ENCODE data around the gene HLA-DMB. TPM values are rescaled to one million over a fixed set of nuclear protein-coding genes. Genes with fewer than 3 reads are reported as not detected.

HLA-DMB gene
- total and polyA plus RNA-seq, 4 donors = 2.8 to 13.1 (median 7.7) TPM

DNA sequence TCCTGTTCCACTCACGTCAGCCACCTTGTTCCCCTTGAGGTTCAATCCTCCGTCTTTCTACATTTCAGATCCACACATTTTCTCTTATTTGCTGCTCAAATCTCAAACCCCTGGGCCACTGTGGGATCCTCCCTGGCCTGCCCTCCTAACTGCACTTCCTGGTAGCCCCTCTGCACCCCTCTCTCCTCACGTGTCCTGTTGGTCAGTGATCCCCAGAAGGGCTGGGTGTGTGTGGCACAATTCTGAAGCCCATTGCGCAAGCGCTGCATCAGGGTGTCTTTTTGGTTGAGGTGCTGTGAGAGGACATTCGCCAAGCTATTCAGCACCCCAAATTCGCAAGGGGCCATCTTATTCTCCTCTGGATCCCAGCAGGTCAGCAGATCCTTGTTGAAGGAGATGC is 2.3 kb downstream of the HLA-DMB start (continued):
- TF ChIP-seq, protein P1, sequence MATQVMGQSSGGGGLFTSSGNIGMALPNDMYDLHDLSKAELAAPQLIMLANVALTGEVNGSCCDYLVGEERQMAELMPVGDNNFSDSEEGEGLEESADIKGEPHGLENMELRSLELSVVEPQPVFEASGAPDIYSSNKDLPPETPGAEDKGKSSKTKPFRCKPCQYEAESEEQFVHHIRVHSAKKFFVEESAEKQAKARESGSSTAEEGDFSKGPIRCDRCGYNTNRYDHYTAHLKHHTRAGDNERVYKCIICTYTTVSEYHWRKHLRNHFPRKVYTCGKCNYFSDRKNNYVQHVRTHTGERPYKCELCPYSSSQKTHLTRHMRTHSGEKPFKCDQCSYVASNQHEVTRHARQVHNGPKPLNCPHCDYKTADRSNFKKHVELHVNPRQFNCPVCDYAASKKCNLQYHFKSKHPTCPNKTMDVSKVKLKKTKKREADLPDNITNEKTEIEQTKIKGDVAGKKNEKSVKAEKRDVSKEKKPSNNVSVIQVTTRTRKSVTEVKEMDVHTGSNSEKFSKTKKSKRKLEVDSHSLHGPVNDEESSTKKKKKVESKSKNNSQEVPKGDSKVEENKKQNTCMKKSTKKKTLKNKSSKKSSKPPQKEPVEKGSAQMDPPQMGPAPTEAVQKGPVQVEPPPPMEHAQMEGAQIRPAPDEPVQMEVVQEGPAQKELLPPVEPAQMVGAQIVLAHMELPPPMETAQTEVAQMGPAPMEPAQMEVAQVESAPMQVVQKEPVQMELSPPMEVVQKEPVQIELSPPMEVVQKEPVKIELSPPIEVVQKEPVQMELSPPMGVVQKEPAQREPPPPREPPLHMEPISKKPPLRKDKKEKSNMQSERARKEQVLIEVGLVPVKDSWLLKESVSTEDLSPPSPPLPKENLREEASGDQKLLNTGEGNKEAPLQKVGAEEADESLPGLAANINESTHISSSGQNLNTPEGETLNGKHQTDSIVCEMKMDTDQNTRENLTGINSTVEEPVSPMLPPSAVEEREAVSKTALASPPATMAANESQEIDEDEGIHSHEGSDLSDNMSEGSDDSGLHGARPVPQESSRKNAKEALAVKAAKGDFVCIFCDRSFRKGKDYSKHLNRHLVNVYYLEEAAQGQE (IDR thresholded peaks at IDR 0.05) = no peak

DNA sequence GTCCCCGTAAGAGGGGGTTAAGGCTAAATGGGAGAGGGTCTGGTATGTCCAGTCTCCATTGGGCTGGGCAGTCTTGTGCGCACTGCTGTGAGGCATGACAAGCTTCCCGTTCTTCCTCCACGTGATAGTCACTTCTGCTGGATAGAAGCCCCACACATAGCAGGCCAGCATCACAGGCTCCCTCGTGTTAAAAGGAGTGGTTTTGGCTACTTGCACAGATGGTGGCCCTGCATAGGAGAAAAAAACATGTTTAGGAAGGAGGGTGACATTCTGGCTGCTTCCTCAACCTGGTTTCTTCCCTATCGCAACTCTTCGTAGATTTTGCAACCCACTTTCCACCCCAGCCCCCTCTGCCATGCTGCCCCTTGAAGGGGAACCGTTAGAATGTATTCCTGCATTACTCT is 3.6 kb downstream of the HLA-DMB start:
- no peak for TF ChIP-seq FOXA1 (IDR thresholded peaks at IDR 0.05)
- TF ChIP-seq, protein P2, sequence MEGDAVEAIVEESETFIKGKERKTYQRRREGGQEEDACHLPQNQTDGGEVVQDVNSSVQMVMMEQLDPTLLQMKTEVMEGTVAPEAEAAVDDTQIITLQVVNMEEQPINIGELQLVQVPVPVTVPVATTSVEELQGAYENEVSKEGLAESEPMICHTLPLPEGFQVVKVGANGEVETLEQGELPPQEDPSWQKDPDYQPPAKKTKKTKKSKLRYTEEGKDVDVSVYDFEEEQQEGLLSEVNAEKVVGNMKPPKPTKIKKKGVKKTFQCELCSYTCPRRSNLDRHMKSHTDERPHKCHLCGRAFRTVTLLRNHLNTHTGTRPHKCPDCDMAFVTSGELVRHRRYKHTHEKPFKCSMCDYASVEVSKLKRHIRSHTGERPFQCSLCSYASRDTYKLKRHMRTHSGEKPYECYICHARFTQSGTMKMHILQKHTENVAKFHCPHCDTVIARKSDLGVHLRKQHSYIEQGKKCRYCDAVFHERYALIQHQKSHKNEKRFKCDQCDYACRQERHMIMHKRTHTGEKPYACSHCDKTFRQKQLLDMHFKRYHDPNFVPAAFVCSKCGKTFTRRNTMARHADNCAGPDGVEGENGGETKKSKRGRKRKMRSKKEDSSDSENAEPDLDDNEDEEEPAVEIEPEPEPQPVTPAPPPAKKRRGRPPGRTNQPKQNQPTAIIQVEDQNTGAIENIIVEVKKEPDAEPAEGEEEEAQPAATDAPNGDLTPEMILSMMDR (IDR thresholded peaks at IDR 0.05; ENCODE audit: low read depth, low read length, missing input control) = no peak
- TF ChIP-seq YY1 (IDR thresholded peaks at IDR 0.05) = no peak
- TF ChIP-seq TAF1 (conservative IDR thresholded peaks at IDR 0.05) = no peak
- no peak for TF ChIP-seq RXRA (IDR thresholded peaks at IDR 0.05)
- TF ChIP-seq FOXA2 (IDR thresholded peaks at IDR 0.05) = no peak
- no peak for TF ChIP-seq NR2F2 (IDR thresholded peaks at IDR 0.05)
- Histone ChIP-seq H3K9me3 (ENCODE audit: control insufficient read depth in 4 of 4, low read length in 3 of 4) (no peaks in the 10 kb centered on the region), H3K9ac (ENCODE audit: low read depth in 1 of 2, low read length in 2 of 2) (no peak overlapping the region), H3K27me3 (ENCODE audit: control insufficient read depth in 4 of 4, insufficient read depth in 4 of 4, low read length in 3 of 4) (no peaks in the 10 kb centered on the region), H3K27ac (ENCODE audit: low read depth in 1 of 2, low read length in 2 of 2) (no peak overlapping the region), H3K36me3 (ENCODE audit: control insufficient read depth in 4 of 4, insufficient read depth in 3 of 4, low read depth in 1 of 4, low read length in 3 of 4) (no peaks in the 10 kb centered on the region), H3K4me1 (ENCODE audit: control insufficient read depth in 4 of 4, insufficient read depth in 4 of 4, low read length in 3 of 4) (peaks cover 0 to 8% (median 4%) of the 10 kb centered on the region in 4 donors), H3K4me3 (ENCODE audit: low read depth in 1 of 3, low read length in 3 of 3) (no peak overlapping the region)
- no peak for DNase-seq (ENCODE audit: low spot score)
- WGBS = 72% methylated on average over 8 of the region's 8 CpGs

DNA sequence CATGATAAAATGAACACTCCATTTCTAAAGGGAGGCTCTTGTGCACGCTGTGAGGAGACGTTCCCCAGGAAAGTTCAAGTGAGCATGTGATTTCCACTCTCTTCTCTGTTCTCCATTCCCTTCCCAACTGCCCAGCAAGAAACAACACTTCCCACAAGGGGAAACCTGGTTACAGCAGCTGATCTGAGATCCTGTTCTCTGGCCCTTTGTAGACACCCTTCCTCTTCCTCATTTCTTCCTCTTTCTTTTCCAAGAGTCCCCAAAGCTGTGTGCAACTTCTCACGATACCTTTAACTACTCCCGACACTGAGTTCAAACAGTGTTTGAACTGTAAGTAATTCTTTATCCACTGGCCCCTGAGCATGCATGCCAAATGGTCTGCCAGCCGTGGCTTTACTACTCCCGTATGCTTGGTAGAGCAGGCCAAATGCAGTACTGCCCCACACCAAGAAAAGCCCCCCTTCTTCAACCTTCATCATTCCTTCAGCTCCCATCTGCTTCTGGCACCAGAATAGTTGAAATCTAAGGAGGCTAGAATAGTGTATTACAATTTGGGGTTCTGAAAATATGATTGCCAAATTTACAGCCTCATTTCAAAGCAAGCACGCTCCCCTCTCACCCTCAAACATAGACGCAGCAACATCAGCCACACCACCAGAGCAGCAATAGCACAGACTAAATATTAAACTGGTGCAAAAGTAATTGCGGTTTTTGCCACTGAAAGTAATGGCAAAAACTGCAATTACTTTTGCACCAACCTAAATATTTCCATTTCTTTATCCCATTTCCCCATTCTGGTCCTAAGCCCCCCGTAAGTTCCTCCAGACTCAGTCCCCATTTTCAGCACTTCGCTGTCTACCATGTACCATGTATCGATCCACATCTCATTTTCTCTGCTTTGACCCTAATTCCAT is 4.3 kb downstream of the HLA-DMB start:
- 79% methylated on average over 12 of the region's 12 CpGs for WGBS
- no peak overlapping the region for H3K4me3 ChIP-seq (ENCODE audit: low read depth in 1 of 3, low read length in 3 of 3)

More for the DNA sequence above, 4.3 kb downstream of the HLA-DMB start:
- no peak for DNase-seq (ENCODE audit: low spot score)
- H3K27me3 ChIP-seq (ENCODE audit: control insufficient read depth in 4 of 4, insufficient read depth in 4 of 4, low read length in 3 of 4) = no peaks in the 10 kb centered on the region
- no peaks in the 10 kb centered on the region for H3K9me3 ChIP-seq (ENCODE audit: control insufficient read depth in 4 of 4, low read length in 3 of 4)
- H3K9ac ChIP-seq (ENCODE audit: low read depth in 1 of 2, low read length in 2 of 2) = no peak overlapping the region
- H3K27ac ChIP-seq (ENCODE audit: low read depth in 1 of 2, low read length in 2 of 2) = no peak overlapping the region
- TF ChIP-seq EGR1 (IDR thresholded peaks at IDR 0.05; ENCODE audit: low read depth in 2 of 2) (no peak), YY1 (IDR thresholded peaks at IDR 0.05) (no peak), SP1 (IDR thresholded peaks at IDR 0.05) (no peak), RXRA (IDR thresholded peaks at IDR 0.05) (no peak), FOXA1 (IDR thresholded peaks at IDR 0.05) (no peak), GABPA (IDR thresholded peaks at IDR 0.05 in 1 of 2, conservative IDR thresholded peaks at IDR 0.05 in 1 of 2) (no peak)
- TF ChIP-seq, protein P3, sequence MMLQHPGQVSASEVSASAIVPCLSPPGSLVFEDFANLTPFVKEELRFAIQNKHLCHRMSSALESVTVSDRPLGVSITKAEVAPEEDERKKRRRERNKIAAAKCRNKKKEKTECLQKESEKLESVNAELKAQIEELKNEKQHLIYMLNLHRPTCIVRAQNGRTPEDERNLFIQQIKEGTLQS (IDR thresholded peaks at IDR 0.05) = no peak
- TF ChIP-seq, protein P1 (IDR thresholded peaks at IDR 0.05) = no peak
- H3K4me1 ChIP-seq (ENCODE audit: control insufficient read depth in 4 of 4, insufficient read depth in 4 of 4, low read length in 3 of 4) = peaks cover 0 to 8% (median 4%) of the 10 kb centered on the region in 4 donors
- H3K36me3 ChIP-seq (ENCODE audit: control insufficient read depth in 4 of 4, insufficient read depth in 3 of 4, low read depth in 1 of 4, low read length in 3 of 4) = no peaks in the 10 kb centered on the region

All from liver (tissue), 9 donors.